LNCAP (cell line): ENCODE results near the gene MORC2.

Experiments
- CTCF ChIP-seq: fragments of 450-650 bp; IDR thresholded peaks from 2 replicates; pipeline ENCODE4 v1.5.1; 2017; ENCODE audit warnings: mild to moderate bottlenecking

Gene MORC2

DNA sequence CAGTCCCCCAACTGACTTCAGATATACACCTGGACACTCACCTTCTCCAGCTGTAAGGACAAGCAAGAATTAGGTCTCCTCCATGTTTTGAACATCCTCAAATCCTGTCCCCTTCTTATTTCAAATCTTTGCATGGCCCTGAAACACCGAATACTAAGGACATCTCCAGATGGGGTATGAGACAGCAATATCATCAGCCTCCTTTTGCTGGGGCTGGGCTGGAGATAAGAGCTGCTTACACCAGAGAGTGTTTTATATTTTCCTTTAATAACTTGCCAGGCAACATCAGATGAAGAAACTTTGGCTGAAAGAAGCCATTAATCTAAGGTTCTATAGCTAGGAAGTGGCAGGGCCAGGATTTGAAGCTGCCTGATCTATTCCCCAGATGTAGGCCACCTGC lies 22.1 kb upstream of the MORC2 start:
- no peak for TF ChIP-seq CTCF

DNA sequence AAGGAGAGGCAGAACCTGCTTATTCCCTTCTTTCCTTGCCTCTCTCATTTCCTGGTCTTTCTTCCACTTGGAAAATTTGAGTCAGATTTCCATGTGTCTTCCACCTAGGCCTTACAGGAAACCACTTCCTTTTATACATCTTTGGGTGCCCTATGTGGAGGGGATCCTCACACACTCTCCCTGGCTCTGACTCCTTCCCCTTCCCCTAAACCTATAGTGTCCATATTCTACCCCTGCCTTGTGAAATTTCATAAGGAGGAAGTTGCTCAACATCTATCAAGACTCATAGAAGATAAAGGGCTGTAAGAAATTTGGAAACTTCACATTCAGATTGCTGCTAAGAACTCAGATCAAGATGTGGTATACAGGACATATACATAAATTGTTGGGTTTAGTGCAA lies 20.9 kb upstream of the MORC2 start:
- TF ChIP-seq CTCF = no peak

DNA sequence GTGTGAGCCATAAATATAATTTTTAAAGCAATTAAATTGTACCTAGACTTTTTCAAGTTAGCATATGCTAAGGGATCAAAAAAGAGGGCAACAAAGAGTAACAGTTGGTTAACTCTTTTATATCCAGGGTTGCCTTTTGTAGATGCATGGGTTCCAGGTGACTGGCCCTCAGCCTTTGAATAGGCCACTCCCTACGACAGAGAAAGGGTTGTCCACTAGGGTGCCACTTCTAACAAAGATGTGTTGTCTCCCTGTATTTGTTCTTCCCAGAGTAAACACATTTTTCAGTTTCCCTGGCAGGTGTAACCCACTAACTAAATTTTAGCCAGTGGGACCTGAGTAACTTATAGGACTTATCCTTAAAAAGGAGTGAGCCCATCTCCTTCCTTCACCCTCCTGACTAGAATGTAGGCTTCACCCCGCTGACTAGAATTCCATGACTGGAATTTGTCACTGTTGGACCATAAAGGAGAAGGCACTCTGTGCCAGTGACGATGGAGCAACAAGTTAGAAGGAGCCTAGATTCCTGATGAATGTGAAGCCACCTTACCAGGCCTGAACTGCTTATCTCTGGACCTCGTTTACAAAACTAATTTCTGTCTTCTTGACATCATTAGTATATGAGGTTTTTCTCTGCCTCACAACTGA lies 17.1 kb upstream of the MORC2 start:
- TF ChIP-seq CTCF = no peak; the same call in 1 of the 2 replicates

- TF ChIP-seq CTCF = no peak
Observed at GRCh38 chr22:30984317-30984716, 15.7 kb upstream of the MORC2 start.

GRCh38 chr22:30982512-30982911 lies 13.9 kb upstream of the MORC2 start:
- TF ChIP-seq CTCF = no peak

- TF ChIP-seq CTCF = no peak
Observed at GRCh38 chr22:30979932-30980331, 11.4 kb upstream of the MORC2 start.

DNA sequence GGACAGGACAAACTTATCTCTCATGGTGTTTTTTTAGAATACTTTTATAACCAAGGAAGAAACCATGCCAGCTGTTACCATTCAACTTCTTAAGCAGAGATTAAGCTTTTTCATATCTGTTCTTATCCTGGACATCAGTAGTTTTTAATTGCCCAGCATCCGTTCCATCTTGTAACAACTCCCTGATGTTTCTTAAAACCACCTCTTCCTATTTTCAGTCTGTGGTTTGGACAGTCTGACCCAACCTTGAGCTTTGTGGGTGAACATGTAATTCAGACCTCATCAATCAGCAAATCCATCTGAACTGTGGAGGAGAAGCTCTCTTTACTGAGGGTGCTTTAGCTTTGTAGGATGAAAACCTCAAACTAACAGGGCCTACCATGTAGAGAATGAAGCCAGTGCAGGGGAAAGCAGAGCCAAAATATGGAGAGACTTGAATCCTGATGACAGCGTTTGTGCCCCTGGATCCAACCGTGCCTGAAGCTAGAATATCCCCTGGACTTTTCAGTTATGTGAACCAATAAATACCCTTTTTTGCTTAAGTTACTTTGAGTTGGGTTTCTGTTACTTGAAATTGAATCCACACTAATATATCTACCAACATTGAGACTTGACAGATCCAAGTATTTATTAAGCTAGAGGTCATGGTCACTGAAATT lies 9.9 kb upstream of the MORC2 start:
- TF ChIP-seq CTCF = no peak

GRCh38 chr22:30970356-30970746 lies 1.8 kb upstream of the MORC2 start:
- no peak for TF ChIP-seq CTCF
